Activated naive CD8-positive, alpha-beta T cell (primary cell): Measurements from ENCODE around the gene LNX2.

Experiments used
- H3K27ac Mint-ChIP-seq: one replicate; pipeline ENCODE4 v1.8.0; 2021; ENCODE audit warnings: mixed read lengths
- H3K27me3 Mint-ChIP-seq: one replicate; pipeline ENCODE4 v1.8.0; 2021; ENCODE audit warnings: mixed read lengths
- H3K36me3 Mint-ChIP-seq: one replicate; pipeline ENCODE4 v1.8.0; 2021; ENCODE audit warnings: mixed read lengths
- H3K4me1 Mint-ChIP-seq: one replicate; pipeline ENCODE4 v1.8.0; 2021; ENCODE audit warnings: low read depth, mixed read lengths
- H3K4me3 Mint-ChIP-seq: one replicate; pipeline ENCODE4 v1.8.0; 2021; ENCODE audit warnings: mild to moderate bottlenecking, mixed read lengths
- H3K9me3 Mint-ChIP-seq: one replicate; pipeline ENCODE4 v1.8.0; 2021; ENCODE audit warnings: low read depth, mixed read lengths

Gene LNX2

GRCh38 chr13:27574661-27575060 is 45.7 kb downstream of the LNX2 start:
- no peak overlapping the region for H3K4me3 Mint-ChIP-seq
- peaks cover 13% of the 10 kb centered on the region for H3K36me3 Mint-ChIP-seq
- peaks cover 18% of the 10 kb centered on the region for H3K4me1 Mint-ChIP-seq
- H3K27me3 Mint-ChIP-seq = no peaks in the 10 kb centered on the region
- H3K27ac Mint-ChIP-seq = no peak overlapping the region
- no peaks in the 10 kb centered on the region for H3K9me3 Mint-ChIP-seq

GRCh38 chr13:27573265-27573664 is 47.1 kb downstream of the LNX2 start:
- Mint-ChIP-seq H3K27ac (no peak overlapping the region), H3K27me3 (no peaks in the 10 kb centered on the region), H3K4me3 (no peak overlapping the region), H3K9me3 (no peaks in the 10 kb centered on the region), H3K36me3 (peaks cover 19% of the 10 kb centered on the region), H3K4me1 (peaks cover 16% of the 10 kb centered on the region)

GRCh38 chr13:27572234-27572901 is 48.0 kb downstream of the LNX2 start:
- H3K36me3 Mint-ChIP-seq = peaks cover 19% of the 10 kb centered on the region
- H3K27me3 Mint-ChIP-seq = no peaks in the 10 kb centered on the region
- H3K4me3 Mint-ChIP-seq = no peak overlapping the region
- H3K9me3 Mint-ChIP-seq = no peaks in the 10 kb centered on the region
- peaks cover 16% of the 10 kb centered on the region for H3K4me1 Mint-ChIP-seq
- H3K27ac Mint-ChIP-seq = no peak overlapping the region

GRCh38 chr13:27570906-27571305 is 49.4 kb downstream of the LNX2 start:
- peaks cover 16% of the 10 kb centered on the region for H3K36me3 Mint-ChIP-seq
- H3K27ac Mint-ChIP-seq = no peak overlapping the region
- H3K4me3 Mint-ChIP-seq = no peak overlapping the region
- H3K9me3 Mint-ChIP-seq = no peaks in the 10 kb centered on the region
- peaks cover 16% of the 10 kb centered on the region for H3K4me1 Mint-ChIP-seq
- no peaks in the 10 kb centered on the region for H3K27me3 Mint-ChIP-seq

- Mint-ChIP-seq H3K9me3 (no peaks in the 10 kb centered on the region), H3K27me3 (no peaks in the 10 kb centered on the region), H3K36me3 (peaks cover 11% of the 10 kb centered on the region), H3K4me3 (no peak overlapping the region), H3K4me1 (peaks cover 14% of the 10 kb centered on the region), H3K27ac (no peak overlapping the region)
These were observed 50.9 kb downstream of the LNX2 start for GRCh38 chr13:27569405-27569804.

GRCh38 chr13:27565818-27566217 is 54.5 kb downstream of the LNX2 start:
- H3K27ac Mint-ChIP-seq = no peak overlapping the region
- peaks cover 6% of the 10 kb centered on the region for H3K36me3 Mint-ChIP-seq
- H3K27me3 Mint-ChIP-seq = no peaks in the 10 kb centered on the region
- no peaks in the 10 kb centered on the region for H3K9me3 Mint-ChIP-seq
- peaks cover 3% of the 10 kb centered on the region for H3K4me1 Mint-ChIP-seq
- H3K4me3 Mint-ChIP-seq = no peak overlapping the region

- Mint-ChIP-seq H3K4me3 (no peak overlapping the region), H3K4me1 (peaks cover 3% of the 10 kb centered on the region), H3K9me3 (no peaks in the 10 kb centered on the region), H3K27me3 (no peaks in the 10 kb centered on the region), H3K36me3 (no peaks in the 10 kb centered on the region), H3K27ac (no peak overlapping the region)
These were observed 57.9 kb downstream of the LNX2 start for GRCh38 chr13:27562457-27562856.

GRCh38 chr13:27559719-27560118 is 60.6 kb downstream of the LNX2 start:
- H3K9me3 Mint-ChIP-seq = no peaks in the 10 kb centered on the region
- H3K4me3 Mint-ChIP-seq = no peak overlapping the region
- peaks cover 3% of the 10 kb centered on the region for H3K4me1 Mint-ChIP-seq
- no peaks in the 10 kb centered on the region for H3K27me3 Mint-ChIP-seq
- H3K36me3 Mint-ChIP-seq = peaks cover 10% of the 10 kb centered on the region
- no peak overlapping the region for H3K27ac Mint-ChIP-seq

GRCh38 chr13:27556109-27556508 is 64.2 kb downstream of the LNX2 start:
- no peaks in the 10 kb centered on the region for H3K27me3 Mint-ChIP-seq
- H3K27ac Mint-ChIP-seq = no peak overlapping the region
- no peaks in the 10 kb centered on the region for H3K9me3 Mint-ChIP-seq
- no peak overlapping the region for H3K4me3 Mint-ChIP-seq
- peaks cover 16% of the 10 kb centered on the region for H3K36me3 Mint-ChIP-seq
- H3K4me1 Mint-ChIP-seq = no peaks in the 10 kb centered on the region

GRCh38 chr13:27551562-27551961 is 68.8 kb downstream of the LNX2 start:
- peaks cover 25% of the 10 kb centered on the region for H3K36me3 Mint-ChIP-seq
- H3K27me3 Mint-ChIP-seq = no peaks in the 10 kb centered on the region
- H3K27ac Mint-ChIP-seq = no peak overlapping the region
- no peaks in the 10 kb centered on the region for H3K4me1 Mint-ChIP-seq
- H3K9me3 Mint-ChIP-seq = no peaks in the 10 kb centered on the region
- no peak overlapping the region for H3K4me3 Mint-ChIP-seq

- no peak overlapping the region for H3K27ac Mint-ChIP-seq
- no peaks in the 10 kb centered on the region for H3K27me3 Mint-ChIP-seq
- H3K36me3 Mint-ChIP-seq = peaks cover 23% of the 10 kb centered on the region
- H3K4me3 Mint-ChIP-seq = no peak overlapping the region
- no peaks in the 10 kb centered on the region for H3K9me3 Mint-ChIP-seq
- no peaks in the 10 kb centered on the region for H3K4me1 Mint-ChIP-seq
These were observed 70.8 kb downstream of the LNX2 start for GRCh38 chr13:27549406-27549981.

GRCh38 chr13:27542220-27542619 is 78.1 kb downstream of the LNX2 start:
- Mint-ChIP-seq H3K9me3 (no peaks in the 10 kb centered on the region), H3K4me3 (no peak overlapping the region), H3K27me3 (no peaks in the 10 kb centered on the region)

GRCh38 chr13:27541386-27541785 is 78.9 kb downstream of the LNX2 start:
- Mint-ChIP-seq H3K9me3 (no peaks in the 10 kb centered on the region), H3K4me1 (no peaks in the 10 kb centered on the region), H3K27ac (no peak overlapping the region), H3K4me3 (no peak overlapping the region), H3K36me3 (peaks cover 5% of the 10 kb centered on the region), H3K27me3 (no peaks in the 10 kb centered on the region)

More at GRCh38 chr13:27542220-27542619, 78.1 kb downstream of the LNX2 start:
- peaks cover 5% of the 10 kb centered on the region for H3K36me3 Mint-ChIP-seq
- H3K4me1 Mint-ChIP-seq = no peaks in the 10 kb centered on the region
- H3K27ac Mint-ChIP-seq = no peak overlapping the region

- no peaks in the 10 kb centered on the region for H3K36me3 Mint-ChIP-seq
- no peak overlapping the region for H3K27ac Mint-ChIP-seq
- peaks cover 5% of the 10 kb centered on the region for H3K27me3 Mint-ChIP-seq
- H3K9me3 Mint-ChIP-seq = no peaks in the 10 kb centered on the region
- H3K4me3 Mint-ChIP-seq = no peak overlapping the region
- H3K4me1 Mint-ChIP-seq = peaks cover 11% of the 10 kb centered on the region
These were observed 83.8 kb downstream of the LNX2 start for GRCh38 chr13:27536361-27537101.

- Mint-ChIP-seq H3K36me3 (no peaks in the 10 kb centered on the region), H3K27ac (no peak overlapping the region), H3K27me3 (peaks cover 6% of the 10 kb centered on the region), H3K9me3 (no peaks in the 10 kb centered on the region), H3K4me1 (peaks cover 11% of the 10 kb centered on the region), H3K4me3 (no peak overlapping the region)
These were observed 84.8 kb downstream of the LNX2 start for GRCh38 chr13:27535546-27535945.
